Suppressor macrophage treated with lipopolysaccharide for 4 hours (primary cell): Measurements from ENCODE around the gene TMEM185A.
"Not testable (repeated sequence)": the region's sequence is repeated elsewhere in the genome, so short reads cannot be mapped to it uniquely, and the experiment has no call there.

Experiments used
- DNase-seq: peaks from one replicate; pipeline ENCODE4 v3.0.0-alpha.2; 2020

Gene TMEM185A

GRCh38 chrX:149550454-149550853 lies 81.1 kb downstream of the TMEM185A start:
- DNase-seq: not testable (repeated sequence)

- not testable (repeated sequence) for DNase-seq
Observed at GRCh38 chrX:149549701-149550100, 81.9 kb downstream of the TMEM185A start, which contains the start of gene HSFX3. Gene HSFX3 (minus strand): TSS chrX:149549924. CDS start chrX:149549852, 72 bp downstream.

- not testable (repeated sequence) for DNase-seq
Observed at GRCh38 chrX:149547782-149548181, 83.8 kb downstream of the TMEM185A start.

GRCh38 chrX:149546962-149547361 lies 84.6 kb downstream of the TMEM185A start:
- DNase-seq: not testable (repeated sequence)
